Naive thymus-derived CD8-positive, alpha-beta T cell (primary cell): Measurements from ENCODE around the gene ADAM8. TPM values are rescaled to one million over a fixed set of nuclear protein-coding genes. Genes with fewer than 3 reads are reported as not detected.

Source experiments
- ATAC-seq, 2 donors: fragments of 150-1000 bp; cut with Tn5 transposase in 1 of 2; sonication (Bioruptor Pico), chemical (Tn5 transposase) in 1 of 2; 1 replicate in 1 of 2; 2 replicates in 1 of 2; pipeline ENCODE4 v1.10.0; 2021; ENCODE audit warnings: mild to moderate bottlenecking in 2 of 2, moderate library complexity in 2 of 2
- POLR2A ChIA-PET: fragments of 350-600 bp; sonication (Branson Sonifier 250); formaldehyde crosslinking; loops from one replicate; lab custom pipeline; 2021; ENCODE audit warnings: antibody characterized with exemption; lab: Charles Lee
- DNase-seq, 10 donors: peaks; one replicate each; pipeline versions ENCODE4 v3.0.0 to v3.0.0-alpha.2; 2020 to 2022
- H3K27ac Mint-ChIP-seq, 10 donors: one replicate each; pipeline ENCODE4 v1.8.0; 2020 to 2022; ENCODE audit warnings: mild to moderate bottlenecking in 10 of 10, mixed read lengths in 10 of 10, moderate library complexity in 4 of 10, inconsistent platforms in 1 of 10
- H3K27me3 Mint-ChIP-seq, 5 donors: one replicate each; pipeline ENCODE4 v1.8.0; 2021 to 2022; ENCODE audit warnings: mixed read lengths in 5 of 5
- H3K36me3 Mint-ChIP-seq, 3 donors: one replicate each; pipeline ENCODE4 v1.8.0; 2020 to 2022; ENCODE audit warnings: mixed read lengths in 3 of 3, mild to moderate bottlenecking in 2 of 3, inconsistent platforms in 1 of 3
- H3K4me1 Mint-ChIP-seq, 4 donors: one replicate each; pipeline ENCODE4 v1.8.0; 2021 to 2022; ENCODE audit warnings: mixed read lengths in 4 of 4
- H3K4me3 Mint-ChIP-seq, 10 donors: one replicate each; pipeline ENCODE4 v1.8.0; 2020 to 2022; ENCODE audit warnings: mild to moderate bottlenecking in 10 of 10, mixed read lengths in 10 of 10, moderate library complexity in 6 of 10, inconsistent platforms in 1 of 10
- H3K9me3 Mint-ChIP-seq, 9 donors: one replicate each; pipeline ENCODE4 v1.8.0; 2020 to 2022; ENCODE audit warnings: mixed read lengths in 9 of 9, mild to moderate bottlenecking in 3 of 9, inconsistent platforms in 1 of 9, moderate library complexity in 1 of 9
- polyA plus RNA-seq, 3 donors: library from polyadenylated mRNA; unstranded; fragments of 300-500 nt; fragmentation: Illumina TruSeq; gene quantifications; one replicate each; pipeline ENCODE4 v1.2.3, GENCODE V29; 2021
- total RNA-seq, 8 experiments: library from RNA in 2 of 8; stranded (reverse) in 2 of 8; gene quantifications; one replicate each; pipeline ENCODE4 v1.2.3 and lab custom pipeline; 2021 to 2026

Gene ADAM8
- total and polyA plus RNA-seq, 5 experiments from 2014 or later, result 7.8 to 28.4 (median 9.4) TPM

DNA sequence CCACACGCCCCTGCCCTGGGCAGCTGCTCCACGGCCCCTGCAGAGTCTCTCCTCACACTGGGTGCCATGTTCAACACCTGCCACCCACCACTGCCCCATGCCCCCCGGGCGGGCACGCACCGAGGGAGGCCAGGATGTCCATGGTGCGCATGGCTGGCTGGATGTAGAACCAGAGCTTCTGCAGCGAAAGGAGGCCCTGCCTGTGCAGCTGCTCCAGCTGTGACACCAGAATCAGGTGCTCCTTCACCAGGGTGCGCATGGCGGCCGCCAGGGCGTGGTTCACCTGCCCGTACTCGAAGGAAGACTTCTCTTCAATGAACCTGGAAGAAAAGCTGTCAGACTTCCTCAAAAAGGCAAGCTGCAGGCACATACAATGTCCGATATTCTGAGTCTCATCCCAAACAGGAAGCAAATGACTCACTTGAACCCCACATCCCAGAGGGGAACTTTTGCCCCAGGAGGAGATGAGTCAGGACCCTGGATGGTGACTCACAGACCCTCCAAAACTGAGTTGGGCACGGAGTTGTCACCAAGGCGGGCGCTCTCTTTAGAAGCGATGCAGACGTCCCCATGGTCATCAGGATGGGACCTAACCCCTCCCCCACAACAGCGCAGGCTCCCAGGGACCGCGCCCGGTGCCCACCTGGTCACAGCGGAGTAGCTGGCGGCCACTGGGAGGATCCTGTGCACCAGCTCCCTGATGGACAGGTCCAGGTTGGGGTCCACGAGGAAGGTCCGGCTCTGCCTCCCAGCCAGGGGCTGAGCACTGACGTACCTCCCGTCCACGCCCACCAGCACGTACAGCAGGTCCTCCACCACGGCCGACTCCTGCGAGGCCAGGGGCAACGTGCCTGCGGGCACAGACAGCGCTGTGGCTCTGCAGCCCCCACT lies 16.5 kb upstream of the ADAM8 start:
- Mint-ChIP-seq H3K27ac (no peak overlapping the region), H3K4me1 (peaks cover 0 to 3% (median 1%) of the 10 kb centered on the region in 4 donors), H3K9me3 (no peaks in the 10 kb centered on the region), H3K36me3 (peaks cover 0 to 71% (median 22%) of the 10 kb centered on the region in 3 donors), H3K27me3 (no peaks in the 10 kb centered on the region), H3K4me3 (no peak overlapping the region)
- DNase-seq, result no peak
- no peak for ATAC-seq
- POLR2A ChIA-PET, result no interaction called here

DNA sequence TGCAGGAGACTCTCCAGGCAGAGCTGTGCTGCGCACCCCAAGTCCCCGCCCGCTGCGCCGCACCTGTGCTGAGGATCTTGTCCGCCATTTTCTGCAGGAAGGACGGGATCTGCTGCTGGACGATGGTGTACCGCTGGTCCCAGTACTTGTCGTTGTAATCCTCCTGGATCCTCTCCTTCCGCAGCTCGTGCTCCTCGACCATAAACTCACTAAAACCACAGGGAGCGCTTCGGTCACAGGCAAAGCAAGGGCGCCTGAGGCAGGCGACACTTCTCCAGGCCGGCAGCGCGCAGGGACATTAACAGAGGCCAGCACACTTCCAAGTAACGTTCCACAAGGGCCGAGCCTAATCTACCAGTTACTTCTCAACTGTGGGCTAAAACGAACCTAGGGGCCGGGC lies 13.1 kb upstream of the ADAM8 start:
- no peaks in the 10 kb centered on the region for H3K27me3 Mint-ChIP-seq
- POLR2A ChIA-PET, result no interaction called here
- no peak overlapping the region for H3K27ac Mint-ChIP-seq
- peaks cover 13 to 76% (median 27%) of the 10 kb centered on the region in 3 donors for H3K36me3 Mint-ChIP-seq
- no peak for DNase-seq
- H3K4me1 Mint-ChIP-seq, result peaks cover 0 to 4% (median 0%) of the 10 kb centered on the region in 4 donors
- no peak for ATAC-seq
- H3K4me3 Mint-ChIP-seq, result no peak overlapping the region
- H3K9me3 Mint-ChIP-seq, result no peaks in the 10 kb centered on the region

DNA sequence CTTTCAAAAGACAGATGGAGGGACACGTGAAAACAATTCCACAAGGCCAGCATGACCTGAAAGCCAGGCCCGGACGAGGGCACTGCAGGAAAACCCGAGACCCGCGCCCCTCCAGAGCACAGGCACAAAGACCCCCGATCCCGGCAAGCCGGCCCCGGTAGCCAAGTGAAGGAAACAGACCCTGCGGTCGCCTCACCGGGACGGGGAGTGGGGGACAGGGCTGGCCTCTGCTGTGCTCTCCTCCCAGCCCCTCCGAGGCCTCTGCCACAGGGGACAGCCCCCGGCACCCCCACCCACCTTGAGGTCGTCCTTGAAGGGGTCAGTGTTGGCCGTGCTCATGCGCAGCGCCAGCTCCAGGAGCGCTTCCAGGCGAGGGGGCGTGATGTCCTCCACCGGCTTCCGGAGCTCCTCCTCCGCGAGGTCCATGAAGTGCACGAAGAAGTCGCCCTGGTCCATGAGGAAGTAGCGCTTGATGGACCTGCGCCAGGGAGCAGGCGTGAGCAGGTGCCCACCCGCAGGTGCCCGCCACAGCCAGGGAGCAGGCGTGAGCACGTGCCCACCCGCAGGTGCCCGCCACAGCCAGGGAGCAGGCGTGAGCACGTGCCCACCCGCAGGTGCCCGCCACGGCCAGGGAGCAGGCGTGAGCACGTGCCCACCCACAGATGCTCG lies 11.3 kb upstream of the ADAM8 start:
- H3K27me3 Mint-ChIP-seq, result no peaks in the 10 kb centered on the region
- H3K27ac Mint-ChIP-seq, result peak overlapping the region in 1 of 10 donors; percentile 40
- POLR2A ChIA-PET, result no interaction called here
- no peak overlapping the region for H3K4me3 Mint-ChIP-seq
- DNase-seq, result no peak
- ATAC-seq, result no peak
- peaks cover 13 to 80% (median 30%) of the 10 kb centered on the region in 3 donors for H3K36me3 Mint-ChIP-seq
- no peaks in the 10 kb centered on the region for H3K9me3 Mint-ChIP-seq
- H3K4me1 Mint-ChIP-seq, result peaks cover 0 to 4% (median 0%) of the 10 kb centered on the region in 4 donors

DNA sequence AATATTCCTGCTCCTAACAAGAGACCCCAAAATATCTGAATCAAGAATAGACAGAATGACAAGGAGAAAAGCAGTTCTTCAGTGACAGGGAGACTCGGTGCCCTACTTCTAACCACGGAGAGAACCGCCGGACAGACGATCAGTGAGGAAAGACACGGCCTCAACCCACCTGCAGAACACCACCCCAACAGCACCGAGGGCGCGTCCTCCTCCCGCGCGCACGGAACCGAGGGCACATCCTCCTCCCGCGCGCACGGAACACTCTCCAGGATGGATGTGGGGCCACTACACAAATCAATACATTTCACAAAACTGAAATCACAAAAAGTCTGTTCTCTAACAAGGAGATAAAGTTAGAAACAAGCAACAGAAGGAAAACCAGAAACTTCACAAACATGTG lies 9.7 kb upstream of the ADAM8 start:
- DNase-seq (no peak), ATAC-seq (no peak)
- no peaks in the 10 kb centered on the region for H3K9me3 Mint-ChIP-seq
- H3K27ac Mint-ChIP-seq, result peak overlapping the region in 2 of 10 donors; percentile 9 to 20
- POLR2A ChIA-PET, result no interaction called here
- peaks cover 0 to 4% (median 1%) of the 10 kb centered on the region in 4 donors for H3K4me1 Mint-ChIP-seq
- no peak overlapping the region for H3K4me3 Mint-ChIP-seq
- peaks cover 13 to 79% (median 32%) of the 10 kb centered on the region in 3 donors for H3K36me3 Mint-ChIP-seq
- H3K27me3 Mint-ChIP-seq, result no peaks in the 10 kb centered on the region

DNA sequence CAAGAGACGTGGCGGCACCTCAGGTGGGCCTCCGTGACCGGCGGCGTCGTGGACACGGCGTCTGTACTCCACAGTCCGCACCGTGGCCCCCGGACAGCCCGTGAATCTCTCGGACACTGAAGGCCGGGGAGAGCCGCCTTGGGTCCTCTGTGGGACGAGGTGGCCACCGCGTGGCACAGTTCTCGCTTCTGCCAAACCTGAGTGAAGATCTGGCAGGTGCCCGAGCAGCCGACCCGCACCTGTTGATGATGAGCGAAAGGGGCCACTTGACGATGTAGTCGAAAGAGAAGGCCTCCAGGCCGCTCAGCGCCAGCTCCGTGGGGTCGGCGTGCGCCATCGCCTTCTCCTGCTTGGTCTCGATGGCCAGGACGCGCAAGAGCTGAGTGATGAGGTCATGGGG lies 8.5 kb upstream of the ADAM8 start:
- Mint-ChIP-seq H3K36me3 (peaks cover 13 to 73% (median 32%) of the 10 kb centered on the region in 3 donors), H3K27me3 (no peaks in the 10 kb centered on the region)

DNA sequence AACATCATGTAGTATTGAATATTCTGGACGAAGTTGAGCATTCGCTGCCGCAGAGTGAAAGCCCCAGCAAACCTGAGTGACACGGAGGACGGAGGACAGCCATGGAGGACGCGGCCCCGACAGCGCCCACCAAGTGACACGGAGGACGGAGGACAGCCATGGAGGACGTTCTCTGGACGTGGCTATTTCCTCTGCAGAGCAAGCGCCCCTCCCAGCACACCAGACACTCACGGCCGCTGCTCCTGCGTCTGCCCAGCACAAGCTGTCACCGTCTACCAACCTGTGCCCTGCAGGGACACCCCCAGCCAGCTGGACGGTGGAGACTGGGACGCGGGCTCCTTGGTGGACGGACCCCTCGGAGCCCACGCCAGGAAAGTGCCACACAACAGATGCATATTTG lies 7.3 kb upstream of the ADAM8 start:
- Mint-ChIP-seq H3K27ac (peak overlapping the region in 2 of 10 donors; percentile 29 to 47), H3K4me1 (peaks cover 2 to 15% (median 8%) of the 10 kb centered on the region in 4 donors), H3K27me3 (no peaks in the 10 kb centered on the region), H3K9me3 (no peaks in the 10 kb centered on the region), H3K36me3 (peaks cover 13 to 64% (median 30%) of the 10 kb centered on the region in 3 donors), H3K4me3 (no peak overlapping the region)
- ATAC-seq (no peak), DNase-seq (no peak)
- POLR2A ChIA-PET, result no interaction called here

More for the DNA sequence above, 8.5 kb upstream of the ADAM8 start:
- no peaks in the 10 kb centered on the region for H3K9me3 Mint-ChIP-seq
- DNase-seq (no peak), ATAC-seq (no peak)
- H3K4me1 Mint-ChIP-seq, result peaks cover 0 to 4% (median 2%) of the 10 kb centered on the region in 4 donors
- POLR2A ChIA-PET, result no interaction called here
- no peak overlapping the region for H3K27ac Mint-ChIP-seq
- H3K4me3 Mint-ChIP-seq, result no peak overlapping the region

DNA sequence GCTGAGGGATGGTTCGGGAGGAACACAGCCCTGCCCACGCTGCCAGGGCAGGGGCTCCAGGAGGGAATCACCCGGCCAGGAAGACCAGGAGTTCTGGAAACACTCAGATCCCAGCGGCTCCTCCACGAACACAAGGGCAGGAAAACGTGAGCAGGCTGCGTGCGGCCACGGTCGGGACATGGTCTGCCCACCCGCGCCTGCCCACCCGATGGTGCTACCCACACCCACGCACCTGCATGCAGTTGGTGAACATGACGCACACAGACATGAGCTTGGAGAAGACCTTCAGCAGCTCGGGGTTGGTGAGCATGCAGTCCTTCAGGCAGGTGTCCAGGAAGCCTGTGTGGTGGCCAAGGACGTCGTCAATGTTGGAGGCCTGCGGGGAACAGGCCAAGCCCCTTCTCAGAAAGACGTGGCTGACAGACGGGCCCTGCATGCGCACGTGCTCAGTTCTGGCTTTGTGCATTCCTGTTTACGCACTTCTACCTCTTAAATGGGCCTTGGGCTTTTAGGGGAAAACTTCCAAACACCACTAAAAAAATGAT lies 6.2 kb upstream of the ADAM8 start:
- no peak overlapping the region for H3K4me3 Mint-ChIP-seq
- ATAC-seq, result no peak
- H3K27ac Mint-ChIP-seq, result no peak overlapping the region
- peaks cover 4 to 26% (median 16%) of the 10 kb centered on the region in 4 donors for H3K4me1 Mint-ChIP-seq
- no peaks in the 10 kb centered on the region for H3K27me3 Mint-ChIP-seq
- no peak for DNase-seq
- POLR2A ChIA-PET, result no interaction called here
- H3K9me3 Mint-ChIP-seq, result no peaks in the 10 kb centered on the region
- H3K36me3 Mint-ChIP-seq, result peaks cover 13 to 59% (median 26%) of the 10 kb centered on the region in 3 donors

DNA sequence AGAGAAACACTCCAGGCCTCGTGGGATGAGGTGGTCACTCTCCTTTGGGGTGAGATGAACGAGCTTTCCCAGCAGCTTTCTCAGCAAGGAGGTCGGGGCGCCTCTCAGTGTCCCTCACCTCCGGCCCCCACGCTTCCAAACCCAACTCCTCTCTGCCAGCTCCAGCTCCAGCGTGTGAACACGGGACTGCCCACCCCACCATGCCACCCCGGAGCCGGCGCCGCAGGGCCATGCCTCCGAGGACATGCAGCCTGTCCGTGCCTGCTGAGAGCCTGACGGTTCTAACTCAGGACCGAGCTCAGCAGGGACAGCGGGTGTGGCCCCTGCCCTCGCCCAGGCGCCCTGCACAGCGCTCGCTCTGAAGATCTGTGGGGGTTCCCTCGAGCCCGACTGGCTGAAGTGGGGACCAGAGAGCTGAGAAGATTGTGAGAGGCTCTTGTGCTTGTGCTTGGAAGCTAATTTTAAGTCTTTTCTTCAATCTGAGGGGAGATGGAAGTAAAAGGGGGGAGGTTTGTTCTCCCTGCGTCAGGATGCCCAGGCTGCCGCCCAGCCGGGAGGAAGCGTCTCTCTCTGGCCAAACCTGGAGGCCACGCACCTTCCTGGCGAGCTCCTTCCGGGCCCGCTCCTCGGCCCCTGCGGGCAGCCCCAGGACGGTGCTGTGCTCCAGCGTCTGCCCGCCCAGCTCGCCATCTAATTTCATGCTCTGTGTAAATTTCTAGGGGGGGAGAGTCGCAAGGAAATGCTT lies 5.1 kb upstream of the ADAM8 start:
- no peak overlapping the region for H3K4me3 Mint-ChIP-seq
- H3K27me3 Mint-ChIP-seq, result no peaks in the 10 kb centered on the region
- peaks cover 4 to 31% (median 19%) of the 10 kb centered on the region in 4 donors for H3K4me1 Mint-ChIP-seq
- POLR2A ChIA-PET, result no interaction called here
- no peaks in the 10 kb centered on the region for H3K9me3 Mint-ChIP-seq
- ATAC-seq (no peak), DNase-seq (no peak)
- H3K27ac Mint-ChIP-seq, result peak overlapping the region in 1 of 10 donors; percentile 45
- H3K36me3 Mint-ChIP-seq, result peaks cover 11 to 47% (median 23%) of the 10 kb centered on the region in 3 donors

DNA sequence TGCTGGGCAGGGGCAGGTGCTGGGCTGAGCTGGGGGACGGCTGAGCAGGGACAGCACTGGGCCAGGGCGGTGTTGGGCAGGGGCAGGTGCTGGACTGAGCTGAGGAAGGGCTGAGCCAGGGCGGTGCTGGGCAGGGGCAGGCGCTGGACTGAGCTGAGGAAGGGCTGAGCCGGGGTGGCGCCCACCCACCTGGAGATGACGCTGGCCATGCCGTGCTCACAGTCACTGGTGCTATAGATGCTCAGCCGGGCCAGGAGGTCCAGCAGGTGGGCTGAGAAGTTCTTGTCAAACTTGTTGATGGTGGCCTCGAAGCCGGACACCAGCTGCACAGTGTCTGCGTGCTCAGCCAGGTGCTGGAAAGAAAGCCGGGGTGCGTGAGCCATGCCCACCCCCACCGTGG lies 4.4 kb upstream of the ADAM8 start:
- peaks cover 4 to 40% (median 16%) of the 10 kb centered on the region in 3 donors for H3K36me3 Mint-ChIP-seq
- POLR2A ChIA-PET, result no interaction called here
- no peaks in the 10 kb centered on the region for H3K9me3 Mint-ChIP-seq
- no peak for DNase-seq
- ATAC-seq, result no peak
- H3K4me1 Mint-ChIP-seq, result peaks cover 4 to 33% (median 20%) of the 10 kb centered on the region in 4 donors
- H3K27ac Mint-ChIP-seq, result peak overlapping the region in 1 of 10 donors; percentile 89
- H3K27me3 Mint-ChIP-seq, result no peaks in the 10 kb centered on the region
- no peak overlapping the region for H3K4me3 Mint-ChIP-seq

DNA sequence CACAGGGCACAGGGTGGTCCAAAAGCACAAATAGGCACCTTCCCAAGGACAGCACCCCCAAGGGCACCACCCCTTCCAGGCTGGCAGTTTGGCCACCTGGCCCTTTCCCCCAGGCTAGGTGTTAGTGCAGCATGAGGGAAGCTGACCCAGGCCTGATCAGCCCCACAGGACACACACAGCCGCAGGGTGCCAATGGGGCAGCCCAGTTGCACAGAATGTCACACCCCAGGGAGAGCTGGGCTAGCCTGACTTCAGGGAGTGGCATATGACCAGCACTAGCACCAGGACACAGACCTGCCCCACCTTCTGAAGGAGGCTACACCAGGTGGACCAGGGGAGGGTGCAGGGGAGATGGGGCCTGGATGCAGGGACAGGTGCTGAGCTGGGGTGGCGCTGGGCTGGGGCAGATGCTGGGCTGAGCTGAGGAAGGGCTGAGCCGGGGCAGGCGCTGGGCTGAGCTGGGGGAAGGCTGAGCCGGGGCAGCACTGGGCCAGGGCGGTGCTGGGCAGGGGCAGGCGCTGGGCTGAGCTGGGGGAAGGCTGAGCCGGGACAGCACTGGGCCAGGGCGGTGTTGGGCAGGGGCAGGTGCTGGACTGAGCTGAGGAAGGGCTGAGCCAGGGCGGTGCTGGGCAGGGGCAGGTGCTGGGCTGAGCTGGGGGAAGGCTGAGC lies 3.9 kb upstream of the ADAM8 start:
- Mint-ChIP-seq H3K36me3 (peaks cover 0 to 35% (median 12%) of the 10 kb centered on the region in 3 donors), H3K27ac (peak overlapping the region in 2 of 10 donors; percentile 75 to 89), H3K4me3 (no peak overlapping the region), H3K4me1 (peaks cover 4 to 39% (median 25%) of the 10 kb centered on the region in 4 donors), H3K27me3 (no peaks in the 10 kb centered on the region), H3K9me3 (no peaks in the 10 kb centered on the region)
- POLR2A ChIA-PET, result no interaction called here
- no peak for DNase-seq
- ATAC-seq, result no peak

DNA sequence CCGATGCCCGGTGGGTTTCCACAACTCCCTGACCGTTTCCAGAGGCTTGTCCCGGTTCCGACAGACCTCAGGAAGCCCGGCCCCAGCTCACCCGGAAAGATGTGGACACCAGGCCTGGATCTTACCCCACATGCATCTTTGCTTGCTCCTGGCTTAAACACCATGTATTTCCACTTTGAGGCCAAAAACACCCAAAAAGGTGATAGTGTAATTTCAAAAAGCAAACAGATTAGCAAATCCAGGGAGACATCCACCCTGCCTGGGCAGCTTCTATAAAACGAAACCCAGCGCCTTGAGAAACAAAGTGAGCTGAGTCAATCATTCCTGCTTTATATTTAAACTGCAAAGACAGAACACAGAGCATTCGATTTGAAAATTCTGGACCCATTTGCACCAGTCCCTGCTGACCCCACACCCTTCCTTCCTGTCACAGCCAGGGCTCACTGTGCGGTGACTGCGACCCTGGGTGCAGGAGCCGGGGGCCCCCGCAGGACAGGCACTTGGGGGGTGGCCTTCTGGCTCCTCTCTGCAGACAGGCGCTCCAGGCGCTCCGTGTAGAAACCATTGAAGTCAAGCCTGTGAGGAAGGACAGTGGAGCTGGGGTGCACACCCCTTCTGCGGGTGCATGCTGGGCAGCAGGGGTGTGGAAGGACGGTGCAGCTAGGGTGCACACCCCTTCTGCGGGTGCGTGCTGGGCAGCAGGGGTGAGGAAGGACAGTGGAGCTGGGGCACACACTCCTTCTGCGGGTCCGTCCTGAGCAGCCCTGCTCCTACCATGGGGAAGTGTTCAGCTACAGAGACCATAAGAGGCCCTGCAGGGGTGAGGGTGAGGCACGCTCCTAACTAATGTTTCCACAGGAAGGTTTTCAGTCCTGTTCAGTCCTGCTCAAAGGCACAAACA lies 2.9 kb upstream of the ADAM8 start:
- POLR2A ChIA-PET, result no interaction called here
- ATAC-seq (no peak), DNase-seq (no peak)
- Mint-ChIP-seq H3K27me3 (no peaks in the 10 kb centered on the region), H3K4me3 (peak overlapping the region in 1 of 10 donors; percentile 39), H3K27ac (peak overlapping the region in 6 of 10 donors; percentile 25 to 99 (median 64)), H3K36me3 (peaks cover 0 to 25% (median 8%) of the 10 kb centered on the region in 3 donors), H3K9me3 (no peaks in the 10 kb centered on the region), H3K4me1 (peaks cover 4 to 47% (median 34%) of the 10 kb centered on the region in 4 donors)
